Neural cell (in vitro differentiated cells): ENCODE results near the gene EDN1. TPM values are rescaled to one million over a fixed set of nuclear protein-coding genes. Genes with fewer than 3 reads are reported as not detected.

ENCODE experiments used
- H2AFZ ChIP-seq: fragments of 200-600, 300-800 bp; sonication (generic), shearing (Covaris generic); 2 replicates; pipeline ENCODE4 v1.6.0; 2014; ENCODE audit warnings: low read depth, mild to moderate bottlenecking, antibody characterized with exemption, low read length, moderate library complexity
- H3F3A ChIP-seq: fragments of 200-600 bp; shearing (Covaris generic); 2 replicates; pipeline ENCODE4 v1.6.1; 2016; ENCODE audit warnings: mild to moderate bottlenecking, moderate library complexity, mixed read lengths, antibody characterized with exemption, low read length; ENCODE audit not compliant: insufficient read depth, poor library complexity, severe bottlenecking
- H3K27ac ChIP-seq: fragments of 200-600, 300-800 bp; sonication (generic), shearing (Covaris generic); 2 replicates; pipeline ENCODE4 v1.5.1; 2014; ENCODE audit warnings: mild to moderate bottlenecking, low read length, moderate library complexity
- H3K27me3 ChIP-seq: fragments of 300-800, 200-600 bp; sonication (generic), shearing (Covaris generic); 2 replicates; pipeline ENCODE4 v1.6.0; 2014; ENCODE audit warnings: mild to moderate bottlenecking, low read depth, low read length, moderate library complexity; ENCODE audit not compliant: insufficient read depth
- H3K36me3 ChIP-seq: fragments of 300-800, 200-600 bp; sonication (generic), shearing (Covaris generic); 2 replicates; pipeline ENCODE4 v1.5.1; 2014; ENCODE audit warnings: mild to moderate bottlenecking, antibody characterized with exemption, low read length, moderate library complexity; ENCODE audit not compliant: insufficient read depth
- H3K4me2 ChIP-seq: fragments of 300-800, 200-600 bp; sonication (generic), shearing (Covaris generic); 2 replicates; pipeline ENCODE4 v1.6.0; 2014; ENCODE audit warnings: mild to moderate bottlenecking, low read length
- H3K4me3 ChIP-seq: fragments of 300-800, 200-600 bp; sonication (generic), shearing (Covaris generic); 2 replicates; pipeline ENCODE4 v1.5.1; 2014; ENCODE audit warnings: mild to moderate bottlenecking, low read length, moderate library complexity
- H3K79me2 ChIP-seq: fragments of 200-600 bp; shearing (Covaris generic); replicated peaks from 2 replicates; pipeline ENCODE4 v1.6.0; 2014; ENCODE audit warnings: mild to moderate bottlenecking, low read length, moderate library complexity; ENCODE audit not compliant: insufficient read depth
- H3K9ac ChIP-seq: fragments of 300-800, 200-600 bp; sonication (generic), shearing (Covaris generic); 2 replicates; pipeline ENCODE4 v1.6.1; 2016; ENCODE audit warnings: mild to moderate bottlenecking, low read length, mixed read lengths
- H3K9me2 ChIP-seq: fragments of 200-600 bp; shearing (Covaris generic); 2 replicates; pipeline ENCODE4 v1.6.1; 2016; ENCODE audit warnings: mild to moderate bottlenecking, low read length, mixed read lengths; ENCODE audit not compliant: insufficient read depth
- H3K9me3 ChIP-seq: fragments of 200-600, 300-800 bp; sonication (generic), shearing (Covaris generic); 2 replicates; pipeline ENCODE4 v1.6.1; 2016; ENCODE audit warnings: mild to moderate bottlenecking, mixed run types, low read length, moderate library complexity, mixed read lengths
- H4K20me1 ChIP-seq: fragments of 200-600 bp; shearing (Covaris generic); 2 replicates; pipeline ENCODE4 v1.6.1; 2016; ENCODE audit warnings: mild to moderate bottlenecking, mixed run types; ENCODE audit not compliant: insufficient read depth
- CTCF ChIP-seq: fragments of 450-650 bp; IDR thresholded peaks from 2 replicates; pipeline ENCODE4 v1.5.1; 2014; ENCODE audit warnings: antibody characterized with exemption, mild to moderate bottlenecking, moderate library complexity; ENCODE audit not compliant: poor library complexity, severe bottlenecking
- EP300 ChIP-seq: fragments of 450-650 bp; conservative IDR thresholded peaks from 2 replicates; pipeline ENCODE4 v1.6.1; 2014; ENCODE audit warnings: antibody characterized with exemption, mild to moderate bottlenecking, moderate library complexity; ENCODE audit not compliant: poor library complexity, severe bottlenecking
- EZH2 ChIP-seq: fragments of 200-600, 300-800 bp; shearing (Covaris generic), sonication (generic); IDR thresholded peaks from 2 replicates; pipeline ENCODE4 v1.6.1; 2014; ENCODE audit warnings: antibody characterized with exemption, low read length, borderline replicate concordance, mild to moderate bottlenecking; ENCODE audit not compliant: insufficient read depth, poor library complexity, severe bottlenecking
- MXI1 ChIP-seq: fragments of 450-650 bp; conservative IDR thresholded peaks from 2 replicates; pipeline ENCODE4 v1.6.1; 2014; ENCODE audit warnings: antibody characterized with exemption, mild to moderate bottlenecking; ENCODE audit not compliant: poor library complexity, severe bottlenecking
- POLR2AphosphoS5 ChIP-seq: IDR thresholded peaks from 2 replicates; pipeline ENCODE4 v1.6.1; 2012
- RAD21 ChIP-seq: fragments of 450-650 bp; conservative IDR thresholded peaks from 2 replicates; pipeline ENCODE4 v1.6.1; 2014; ENCODE audit warnings: antibody characterized with exemption, mild to moderate bottlenecking, moderate library complexity
- REST ChIP-seq: IDR thresholded peaks from 2 replicates; pipeline ENCODE4 v1.6.1; 2012; ENCODE audit warnings: borderline replicate concordance
- SMC3 ChIP-seq: fragments of 450-650 bp; conservative IDR thresholded peaks from 2 replicates; pipeline ENCODE4 v1.6.1; 2014; ENCODE audit warnings: antibody characterized with exemption, mild to moderate bottlenecking, moderate library complexity; ENCODE audit not compliant: poor library complexity
- TAF1 ChIP-seq: IDR thresholded peaks from 2 replicates; pipeline ENCODE4 v1.6.1; 2012; ENCODE audit warnings: low read depth
- polyA plus RNA-seq: library from polyadenylated mRNA; depleted of rRNA; stranded (reverse); fragments of >200 nt; gene quantifications from 2 replicates; pipeline ENCODE4 v1.2.3, GENCODE V29; 2014

EDN1 gene
- polyA plus RNA-seq, 1 donor from 2014 or later: 2.2 TPM

- H3K27me3 ChIP-seq: no peaks in the 10 kb centered on the region
- no peak overlapping the region for H3K4me3 ChIP-seq
- no peaks in the 10 kb centered on the region for H4K20me1 ChIP-seq
- H3K9me3 ChIP-seq: no peaks in the 10 kb centered on the region
- H3K27ac ChIP-seq: peak overlapping the region; percentile 10
- no peak overlapping the region for H3K4me2 ChIP-seq
- no peaks in the 10 kb centered on the region for H3K36me3 ChIP-seq
- TF ChIP-seq RAD21 (peak; percentile 22), CTCF (no peak), EP300 (no peak)
- H3K9me2 ChIP-seq: no peaks in the 10 kb centered on the region
- no peak overlapping the region for H3K9ac ChIP-seq
- H3K79me2 ChIP-seq: no peaks in the 10 kb centered on the region
- no peak overlapping the region for H2AFZ ChIP-seq
- H3F3A ChIP-seq: no peaks in the 10 kb centered on the region
These were observed 44.1 kb upstream of the EDN1 start for GRCh38 chr6:12245763-12246718.

- no peaks in the 10 kb centered on the region for H3F3A ChIP-seq
- H3K4me3 ChIP-seq: no peak overlapping the region
- no peaks in the 10 kb centered on the region for H4K20me1 ChIP-seq
- H3K27me3 ChIP-seq: no peaks in the 10 kb centered on the region
- H3K9me3 ChIP-seq: no peaks in the 10 kb centered on the region
- peak overlapping the region; percentile 6 for H3K27ac ChIP-seq
- no peaks in the 10 kb centered on the region for H3K36me3 ChIP-seq
- no peak overlapping the region for H2AFZ ChIP-seq
- no peaks in the 10 kb centered on the region for H3K79me2 ChIP-seq
- H3K9me2 ChIP-seq: no peaks in the 10 kb centered on the region
- H3K9ac ChIP-seq: no peak overlapping the region
- no peak overlapping the region for H3K4me2 ChIP-seq
- TF ChIP-seq MXI1 (no peak), EP300 (no peak), REST (no peak), CTCF (no peak), EZH2 (no peak), SMC3 (no peak), POLR2AphosphoS5 (no peak), RAD21 (no peak), TAF1 (no peak)
These were observed 43.3 kb upstream of the EDN1 start for GRCh38 chr6:12246900-12247299.
